Sciatic nerve (tissue), 2 donors: ENCODE measurements around the gene C1QTNF1. TPM values are rescaled to one million over a fixed set of nuclear protein-coding genes. Genes with fewer than 3 reads are reported as not detected.

Source experiments
- ATAC-seq: fragments of 200-7000 bp; cut with Tn5 transposase; one replicate; pipeline ENCODE4 v1.9.1; 2020; ENCODE audit warnings: mild to moderate bottlenecking, moderate library complexity
- DNase-seq: peaks from one replicate; pipeline ENCODE4 v3.0.0-alpha.2; 2020; ENCODE audit warnings: low spot score
- intact Hi-C: fragments of 100-400 bp; cut with DNase I; formaldehyde crosslinking; loops from one replicate; pipeline ENCODE4 v1.14.2; 2022
- total RNA-seq: library from RNA; stranded (reverse); fragmentation: NEBNext Ultra II Directional; extraction: Animal tissue kit (Norgen Biotek cat#: 25700); gene quantifications from one replicate; pipeline ENCODE4 v1.2.1, GENCODE V29; 2021
- donor health status: DM: no; HTN: no; CAD: no.
- donor health status: DM: no; HTN: no; CAD: no.

C1QTNF1 gene, protein sequence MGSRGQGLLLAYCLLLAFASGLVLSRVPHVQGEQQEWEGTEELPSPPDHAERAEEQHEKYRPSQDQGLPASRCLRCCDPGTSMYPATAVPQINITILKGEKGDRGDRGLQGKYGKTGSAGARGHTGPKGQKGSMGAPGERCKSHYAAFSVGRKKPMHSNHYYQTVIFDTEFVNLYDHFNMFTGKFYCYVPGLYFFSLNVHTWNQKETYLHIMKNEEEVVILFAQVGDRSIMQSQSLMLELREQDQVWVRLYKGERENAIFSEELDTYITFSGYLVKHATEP
- total RNA-seq, result 22.6 TPM

- ATAC-seq (peak; percentile 26), DNase-seq (peak; percentile 69)
- intact Hi-C loops, result no loop called here
These were observed at the start of gene C1QTNF1 for GRCh38 chr17:79023886-79024771. TSS of gene C1QTNF1 (plus strand) at chr17:79024169. CDS start at chr17:79043969, 19,800 bp downstream.

- ATAC-seq (peak; percentile 74), DNase-seq (no peak)
- intact Hi-C loops, result loop anchor here (5.0 kb wide), 1 partner anchor 108 kb away; no protein-coding TSS in a partner anchor
These were observed 49.1 kb upstream of the C1QTNF1 start for GRCh38 chr17:78974635-78975591.

GRCh38 chr17:78976907-78977680 is 46.9 kb upstream of the C1QTNF1 start:
- DNase-seq, result no peak
- intact Hi-C loops, result no loop called here

GRCh38 chr17:78977681-78977943 is 46.4 kb upstream of the C1QTNF1 start:
- intact Hi-C loops, result no loop called here
- ATAC-seq (no peak), DNase-seq (no peak)

More at GRCh38 chr17:78976907-78977680, 46.9 kb upstream of the C1QTNF1 start:
- no peak for ATAC-seq

DNA sequence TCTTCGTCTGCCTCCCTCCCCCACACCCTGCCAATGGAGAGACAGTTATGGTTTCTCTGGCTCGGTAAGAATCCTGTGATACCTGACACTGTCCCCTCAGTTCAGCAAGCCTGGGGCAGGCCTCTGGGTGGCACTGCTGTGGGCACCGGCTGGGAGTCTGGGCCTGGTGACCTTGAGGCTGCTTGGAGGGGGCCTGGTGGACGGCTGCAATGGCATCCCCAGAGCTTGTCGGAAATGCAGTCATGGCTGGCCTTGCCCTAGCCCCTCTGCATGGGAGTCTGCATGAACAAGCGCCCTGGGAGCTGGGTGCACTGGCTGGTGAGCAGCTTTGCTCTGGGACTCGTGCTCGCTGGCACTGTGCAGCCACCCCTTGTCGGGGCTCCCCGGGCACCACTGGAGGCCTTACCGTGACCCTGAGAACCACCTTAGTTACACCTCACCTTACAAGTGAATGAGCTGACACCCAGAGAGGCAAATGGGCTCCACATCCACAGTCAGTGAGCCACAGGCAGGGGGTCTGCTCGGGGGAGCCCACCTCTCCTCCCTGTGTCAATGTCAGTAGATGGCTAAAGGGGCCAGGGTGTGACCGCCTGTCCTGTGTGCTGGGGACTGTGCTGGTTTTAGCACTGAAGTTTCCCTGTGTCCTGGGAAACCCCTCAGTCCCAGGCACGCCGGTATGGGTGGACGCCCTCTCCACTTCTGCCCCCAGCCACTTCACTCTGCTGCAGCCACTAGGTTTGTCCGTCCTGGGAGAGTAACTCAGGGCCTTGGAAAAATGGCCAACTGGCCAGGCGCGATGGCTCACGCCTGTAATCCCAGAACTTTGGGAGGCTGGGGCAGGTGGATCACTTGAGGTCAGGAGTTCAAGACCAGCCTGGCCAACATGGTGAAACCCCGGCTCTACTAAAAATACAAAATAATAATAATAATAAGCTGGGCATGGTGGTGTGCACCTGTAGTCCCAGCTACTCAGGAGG is 45.7 kb upstream of the C1QTNF1 start:
- intact Hi-C loops, result no loop called here
- ATAC-seq (no peak), DNase-seq (no peak)

GRCh38 chr17:78979780-78980623 is 44.0 kb upstream of the C1QTNF1 start, which contains the start of gene LGALS3BP:
TSS of gene LGALS3BP (minus strand) at chr17:78979923. CDS start at chr17:78977191, 2,732 bp downstream.
- DNase-seq, result peak; percentile 83
- peak; percentile 86 for ATAC-seq
- intact Hi-C loops, result no loop called here

GRCh38 chr17:78980624-78980972 is 43.4 kb upstream of the C1QTNF1 start:
- ATAC-seq (no peak), DNase-seq (no peak)
- intact Hi-C loops, result no loop called here

- intact Hi-C loops, result no loop called here
- ATAC-seq (no peak), DNase-seq (no peak)
These were observed 42.7 kb upstream of the C1QTNF1 start for GRCh38 chr17:78981010-78981888.

DNA sequence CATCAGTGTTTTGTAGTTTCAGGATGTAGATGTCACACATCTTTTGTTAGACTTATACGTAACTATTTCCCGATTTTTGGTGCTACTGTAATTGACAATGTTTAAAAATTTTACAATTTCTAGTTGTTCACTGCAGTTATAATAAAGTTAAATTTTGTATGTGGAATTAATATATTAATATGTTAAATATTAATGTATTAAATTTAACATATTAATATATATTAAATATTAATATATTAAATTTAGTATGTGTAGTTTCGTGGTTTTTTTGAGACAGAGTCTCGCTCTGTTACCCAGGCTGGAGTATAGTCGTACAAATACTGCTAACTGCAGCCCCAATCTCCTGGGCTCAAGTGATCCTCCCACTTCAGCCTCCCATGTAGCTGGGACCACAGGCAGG is 38.6 kb upstream of the C1QTNF1 start:
- intact Hi-C loops, result no loop called here
- ATAC-seq (no peak), DNase-seq (no peak)

DNA sequence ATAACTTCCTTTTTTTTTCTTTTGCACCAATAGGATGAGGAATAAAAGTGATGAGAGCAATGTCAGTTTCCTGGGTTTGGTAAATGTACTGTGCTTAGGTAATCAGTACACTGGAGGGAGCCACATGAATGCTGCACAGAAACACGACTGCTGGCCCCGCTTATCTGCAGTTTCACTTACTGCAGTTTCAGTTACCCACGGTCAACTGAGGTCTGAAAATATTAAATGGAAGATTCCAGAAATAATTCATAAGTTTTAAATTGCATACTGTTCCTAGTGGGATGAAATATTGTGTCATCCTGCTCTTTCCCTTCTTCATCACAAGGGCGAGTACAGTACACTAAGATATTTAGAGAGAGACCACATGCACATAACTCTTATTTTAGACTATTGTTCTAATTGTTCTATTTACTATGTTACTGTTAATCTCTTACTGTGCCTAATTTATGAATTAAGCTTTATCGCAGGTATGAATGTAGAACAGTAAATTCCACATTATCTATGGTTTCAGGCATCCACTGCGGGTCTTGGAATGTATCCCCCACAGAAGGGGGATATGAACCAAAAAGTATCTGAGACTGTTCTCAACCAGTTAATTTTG is 37.8 kb upstream of the C1QTNF1 start:
- no peak for DNase-seq
- ATAC-seq, result peak; percentile 84
- intact Hi-C loops, result no loop called here

- intact Hi-C loops, result no loop called here
- ATAC-seq, result peak; percentile 71
- DNase-seq, result no peak
These were observed 37.2 kb upstream of the C1QTNF1 start for GRCh38 chr17:78986649-78987328.

- ATAC-seq, result no peak
- intact Hi-C loops, result no loop called here
These were observed 35.8 kb upstream of the C1QTNF1 start for GRCh38 chr17:78988152-78988551.

GRCh38 chr17:78990349-78991016 is 33.5 kb upstream of the C1QTNF1 start:
- DNase-seq, result peak; percentile 57
- intact Hi-C loops, result no loop called here
- no peak for ATAC-seq

More at GRCh38 chr17:78988152-78988551, 35.8 kb upstream of the C1QTNF1 start:
- no peak for DNase-seq
